NCI-H2171 treated with DMSO at 0.1 percent for 48 hours (cell line): ENCODE measurements around the gene TNFRSF12A.

Experiments
- DNase-seq: peaks from one replicate; lab custom pipeline; 2025; lab: John Stamatoyannopoulos, UW

TNFRSF12A gene

GRCh38 chr16:3020247-3020603, at the start of gene TNFRSF12A:
Gene TNFRSF12A (plus strand): TSS chr16:3020368. CDS start chr16:3020398, 30 bp downstream.
- peak; percentile 64 for DNase-seq

- DNase-seq, result no peak
These were observed 49.6 kb upstream of the TNFRSF12A start for GRCh38 chr16:2970563-2970962.

GRCh38 chr16:2971134-2971984, 48.8 kb upstream of the TNFRSF12A start:
- DNase-seq, result no peak

- DNase-seq, result no peak
These were observed 48.0 kb upstream of the TNFRSF12A start for GRCh38 chr16:2971985-2972784.

GRCh38 chr16:2973093-2973492, 47.1 kb upstream of the TNFRSF12A start:
- no peak for DNase-seq

- DNase-seq, result no peak
These were observed 46.4 kb upstream of the TNFRSF12A start for GRCh38 chr16:2973605-2974318.

- no peak for DNase-seq
These were observed 45.7 kb upstream of the TNFRSF12A start for GRCh38 chr16:2974319-2975056.

GRCh38 chr16:2975161-2975795, 44.9 kb upstream of the TNFRSF12A start:
- no peak for DNase-seq

GRCh38 chr16:2976201-2976600, 44.0 kb upstream of the TNFRSF12A start:
- no peak for DNase-seq

- no peak for DNase-seq
These were observed 43.5 kb upstream of the TNFRSF12A start for GRCh38 chr16:2976673-2977072.

- DNase-seq, result no peak
These were observed 42.7 kb upstream of the TNFRSF12A start for GRCh38 chr16:2977440-2977839.

- DNase-seq, result no peak
These were observed 40.4 kb upstream of the TNFRSF12A start for GRCh38 chr16:2979669-2980226.

GRCh38 chr16:2980227-2981176, 39.7 kb upstream of the TNFRSF12A start, which contains the start of gene PKMYT1:
Gene PKMYT1 (minus strand): TSS chr16:2980446. CDS start chr16:2979657, 789 bp downstream.
- peak; percentile 83 for DNase-seq

GRCh38 chr16:2981177-2981898, 38.8 kb upstream of the TNFRSF12A start:
- DNase-seq, result no peak

GRCh38 chr16:2981899-2982250, 38.3 kb upstream of the TNFRSF12A start:
- no peak for DNase-seq

- DNase-seq, result no peak
These were observed 37.8 kb upstream of the TNFRSF12A start for GRCh38 chr16:2982402-2982801.

- peak; percentile 67 for DNase-seq
These were observed 36.4 kb upstream of the TNFRSF12A start for GRCh38 chr16:2983706-2984136.

GRCh38 chr16:2985462-2985861, 34.7 kb upstream of the TNFRSF12A start:
- DNase-seq, result no peak

- DNase-seq, result peak; percentile 89
These were observed 34.2 kb upstream of the TNFRSF12A start for GRCh38 chr16:2985893-2986355.
